Measurements from ENCODE around the gene TRIM44. TPM values are rescaled to one million over a fixed set of nuclear protein-coding genes. Genes with fewer than 3 reads are reported as not detected.

TRIM44 gene
- polyA plus RNA-seq, 2 of the 4 experiments (the other 2 are of a cell fraction), result 19.3 to 70.4 TPM

- no peak overlapping the region for H3K4me2 ChIP-seq
- ChIA-PET CTCF (interaction anchor here (1.2 to 2.9 kb wide), 4 partner anchors 10 to 20 kb away, joined by 3 to 16 read pairs (median 4); no protein-coding TSS in a partner anchor), POLR2A (no interaction called here)
- H3K9me3 ChIP-seq, result no peaks in the 10 kb centered on the region
- WGBS (ENCODE audit: missing lambda C conversion rate), result 26% methylated on average over 3 of the region's 3 CpGs
- no peak for DNase-seq (ENCODE audit: low read depth in 1 of 2, low spot score in 1 of 2)
- H3K4me1 ChIP-seq, result no peaks in the 10 kb centered on the region
- ATAC-seq, result no peak
- H3K4me3 ChIP-seq, result no peak overlapping the region
- TF ChIP-seq ATOH8 (CRISPR knock-in tag; IDR thresholded peaks at IDR 0.05; ENCODE audit: low read depth) (no peak), ZFP36 (IDR thresholded peaks at IDR 0.05; ENCODE audit: borderline replicate concordance, partially characterized antibody) (no peak), RNF2 (IDR thresholded peaks at IDR 0.05; ENCODE audit: borderline replicate concordance, low read depth) (no peak), SREBF2 (IDR thresholded peaks at IDR 0.05) (no peak), EHMT2 (IDR thresholded peaks at IDR 0.05; ENCODE audit: low read depth) (no peak), HMGXB4 (CRISPR knock-in tag; IDR thresholded peaks at IDR 0.05; ENCODE audit: borderline replicate concordance) (no peak), ZSCAN20 (CRISPR knock-in tag; IDR thresholded peaks at IDR 0.05) (no peak)
- no peak overlapping the region for H3K27ac ChIP-seq
- FAIRE-seq, result no peak
Measured at GRCh38 chr11:35841733-35842132, 179.2 kb downstream of the TRIM44 start.

GRCh38 chr11:35842958-35843357, 180.4 kb downstream of the TRIM44 start:
- CTCF ChIA-PET, result interaction anchor here (1.1 to 1.7 kb wide), 4 partner anchors 9 to 289 kb away, joined by 3 to 11 read pairs (median 4); no protein-coding TSS in a partner anchor
- H3K4me1 ChIP-seq, result no peaks in the 10 kb centered on the region
- no peak for FAIRE-seq
- POLR2A ChIA-PET, result no interaction called here
- H3K27ac ChIP-seq, result no peak overlapping the region
- ATAC-seq, result no peak
- no peaks in the 10 kb centered on the region for H3K9me3 ChIP-seq
- no peak overlapping the region for H3K4me3 ChIP-seq
- no peak for DNase-seq (ENCODE audit: low read depth in 1 of 2, low spot score in 1 of 2)
- WGBS (ENCODE audit: missing lambda C conversion rate), result 0% methylated on average over 1 of the region's 1 CpG
- no peak overlapping the region for H3K4me2 ChIP-seq
- TF ChIP-seq PHF8 (IDR thresholded peaks at IDR 0.05; ENCODE audit: borderline replicate concordance, low read depth), result no peak
- no peak for TF ChIP-seq CHD2 (IDR thresholded peaks at IDR 0.05; ENCODE audit: low read length, partially characterized antibody)
- TF ChIP-seq CHD4 (IDR thresholded peaks at IDR 0.05; ENCODE audit: borderline replicate concordance), result no peak
- TF ChIP-seq BCL3 (IDR thresholded peaks at IDR 0.05), result no peak
- TF ChIP-seq GATA3 (IDR thresholded peaks at IDR 0.05; ENCODE audit: borderline replicate concordance), result no peak
- TF ChIP-seq HOXB5 (CRISPR knock-in tag; IDR thresholded peaks at IDR 0.05), result no peak
- TF ChIP-seq POLR2A (IDR thresholded peaks at IDR 0.05; ENCODE audit: low read length), result no peak
- TF ChIP-seq ESRRA (IDR thresholded peaks at IDR 0.05; ENCODE audit: borderline replicate concordance, low read length), result no peak
- no peak for TF ChIP-seq TFCP2L1 (CRISPR knock-in tag; IDR thresholded peaks at IDR 0.05)
- no peak for TF ChIP-seq ZSCAN20 (CRISPR knock-in tag; IDR thresholded peaks at IDR 0.05)
- TF ChIP-seq FOSB (CRISPR knock-in tag; IDR thresholded peaks at IDR 0.05), result no peak
- no peak for TF ChIP-seq JUN (IDR thresholded peaks at IDR 0.05)
- no peak for TF ChIP-seq CBX2 (IDR thresholded peaks at IDR 0.05; ENCODE audit: borderline replicate concordance, low read depth)
- TF ChIP-seq SREBF2 (IDR thresholded peaks at IDR 0.05), result no peak

- DNase-seq (ENCODE audit: low read depth in 1 of 2, low spot score in 1 of 2) (no peak), FAIRE-seq (no peak)
- TF ChIP-seq CBX8 (IDR thresholded peaks at IDR 0.05) (no peak), CTCF (IDR thresholded peaks at IDR 0.05) (no peak), MAFK (IDR thresholded peaks at IDR 0.05; ENCODE audit: partially characterized antibody) (peak; percentile 91)
Measured at GRCh38 chr11:35844579-35844978, 182.0 kb downstream of the TRIM44 start.

More at GRCh38 chr11:35844579-35844978, 182.0 kb downstream of the TRIM44 start:
- WGBS (ENCODE audit: missing lambda C conversion rate), result 13% methylated on average over 4 of the region's 4 CpGs
- no peaks in the 10 kb centered on the region for H3K4me1 ChIP-seq
- H3K27ac ChIP-seq, result no peak overlapping the region
- CTCF ChIA-PET, result no interaction called here
- H3K4me2 ChIP-seq, result no peak overlapping the region
- POLR2A ChIA-PET, result no interaction called here
- no peaks in the 10 kb centered on the region for H3K9me3 ChIP-seq
- no peak for ATAC-seq
- no peak overlapping the region for H3K4me3 ChIP-seq

Data from A549 (cell line).